Endothelial cell of umbilical vein (primary cell): ENCODE data around the gene MCTP1. TPM values are rescaled to one million over a fixed set of nuclear protein-coding genes. Genes with fewer than 3 reads are reported as not detected.

Experiments
- BruUV-seq: library from RNA; stranded (reverse); fragments of 400-500 nt; replicated peaks from 2 replicates; lab custom pipeline; 2021; lab: Mats Ljungman, UMichigan
- CTCF ChIA-PET: fragments of 300-600, 350-600 bp; sonication (Branson Sonifier 250); formaldehyde crosslinking; loops from one replicate; lab custom pipeline; 2021; ENCODE audit warnings: antibody characterized with exemption, inconsistent platforms; lab: Charles Lee
- POLR2A ChIA-PET: fragments of 300-600, 350-600 bp; sonication (Branson Sonifier 250); formaldehyde crosslinking; loops from one replicate; lab custom pipeline; 2021; ENCODE audit warnings: antibody characterized with exemption, inconsistent platforms; lab: Charles Lee
- DNase-seq: peaks from one replicate; pipeline ENCODE4 v3.0.0-alpha.2; 2011; ENCODE audit warnings: low read depth, low spot score
- FAIRE-seq: peaks from 2 replicates; lab custom pipeline; 2011; peaks lifted over from hg19 to GRCh38; lab: Jason Lieb, UNC
- H2AFZ ChIP-seq: 2 replicates; pipeline ENCODE4 v1.6.0; 2012; ENCODE audit warnings: low read depth, low read length, control low read depth, inconsistent platforms
- H3K27ac ChIP-seq: 2 replicates; pipeline ENCODE4 v1.5.1; 2011; ENCODE audit warnings: low read depth, mild to moderate bottlenecking, control low read depth, low read length, moderate library complexity; ENCODE audit not compliant: insufficient read depth
- H3K27me3 ChIP-seq, 2 experiments: 2 replicates each; pipeline versions ENCODE4 v1.6.0 to v1.6.1; 2011; ENCODE audit warnings: low read length in 2 of 2, mixed read lengths in 1 of 2; ENCODE audit not compliant: control insufficient read depth in 2 of 2, insufficient read depth in 2 of 2
- H3K36me3 ChIP-seq, 2 experiments: 2 replicates in 1 of 2; 3 replicates in 1 of 2; pipeline ENCODE4 v1.5.1; 2011; ENCODE audit warnings: low read length in 2 of 2, mild to moderate bottlenecking in 1 of 2, moderate library complexity in 1 of 2; ENCODE audit not compliant: control insufficient read depth in 2 of 2, insufficient read depth in 2 of 2; ENCODE audit errors: extremely low read depth in 1 of 2
- H3K4me1 ChIP-seq: 3 replicates; pipeline ENCODE4 v1.5.1; 2011; ENCODE audit warnings: mild to moderate bottlenecking, low read length; ENCODE audit not compliant: control insufficient read depth, insufficient read depth; ENCODE audit errors: extremely low read depth
- H3K4me2 ChIP-seq: 2 replicates; pipeline ENCODE4 v1.6.1; 2011; ENCODE audit warnings: low read length, control low read depth, mixed read lengths; ENCODE audit not compliant: insufficient read depth
- H3K4me3 ChIP-seq, 3 experiments: fragments of 200-600 bp in 1 of 3; sonication (generic), shearing (Covaris generic) in 1 of 3; replicated peaks in 1 of 3; 2 replicates each; pipeline ENCODE4 v1.5.1; 2011 to 2016; ENCODE audit warnings: control low read depth in 3 of 3, low read length in 3 of 3, mild to moderate bottlenecking in 2 of 3, inconsistent platforms in 1 of 3, low read depth in 1 of 3, moderate library complexity in 1 of 3; ENCODE audit not compliant: insufficient read depth in 1 of 3
- H3K79me2 ChIP-seq: 2 replicates; pipeline ENCODE4 v1.6.0; 2012; ENCODE audit warnings: low read length, inconsistent platforms; ENCODE audit not compliant: control insufficient read depth, insufficient read depth
- H3K9ac ChIP-seq: replicated peaks from 2 replicates; pipeline ENCODE3; 2011; ENCODE audit warnings: low read length, control low read depth; ENCODE audit not compliant: insufficient read depth; ENCODE audit errors: extremely low read depth
- H3K9me1 ChIP-seq: replicated peaks from 3 replicates; pipeline ENCODE4 v1.6.0; 2011; ENCODE audit warnings: mild to moderate bottlenecking, low read length; ENCODE audit not compliant: control insufficient read depth, insufficient read depth; ENCODE audit errors: extremely low read depth
- H3K9me3 ChIP-seq: replicated peaks from 2 replicates; pipeline ENCODE4 v1.5.1; 2012; ENCODE audit warnings: low read length, inconsistent platforms; ENCODE audit not compliant: control insufficient read depth, insufficient read depth
- H4K20me1 ChIP-seq: replicated peaks from 2 replicates; pipeline ENCODE3; 2011; ENCODE audit warnings: mild to moderate bottlenecking, low read length; ENCODE audit not compliant: control insufficient read depth, insufficient read depth; ENCODE audit errors: extremely low read depth
- EZH2 ChIP-seq: IDR thresholded peaks from 2 replicates; pipeline ENCODE4 v1.6.1; 2012; ENCODE audit warnings: borderline replicate concordance, low read depth, mild to moderate bottlenecking, moderate library complexity, low read length, inconsistent platforms; ENCODE audit not compliant: severe bottlenecking
- FOS ChIP-seq: IDR thresholded peaks from 2 replicates; pipeline ENCODE4 v1.6.1; 2011; ENCODE audit warnings: mild to moderate bottlenecking, low read length, moderate library complexity, borderline replicate concordance; ENCODE audit not compliant: insufficient read depth
- GATA2 ChIP-seq: IDR thresholded peaks from 2 replicates; pipeline ENCODE4 v1.7.0; 2011; ENCODE audit warnings: low read depth, mild to moderate bottlenecking, moderate library complexity, mixed read lengths, low read length; ENCODE audit not compliant: insufficient read length, insufficient read depth
- JUN ChIP-seq: IDR thresholded peaks from 2 replicates; pipeline ENCODE4 v1.6.1; 2011; ENCODE audit warnings: borderline replicate concordance, low read depth; ENCODE audit not compliant: insufficient read length, insufficient read depth
- MYC ChIP-seq: IDR thresholded peaks from one replicate; pipeline ENCODE4 v1.6.1; 2011; ENCODE audit warnings: mild to moderate bottlenecking, low read depth, low read length
- POLR2A ChIP-seq: IDR thresholded peaks from 2 replicates; pipeline ENCODE4 v1.6.1; 2012; ENCODE audit warnings: low read depth, mild to moderate bottlenecking, control low read depth, low read length
- dilution Hi-C: fragments of 300-500 bp; cut with MboI; formaldehyde crosslinking; loops from one replicate; pipeline ENCODE4 v1.15.0; 2019; ENCODE audit warnings: low sequenced_read_pairs; ENCODE audit not compliant: extremely low pct_ligation_motif_present
- intact Hi-C: fragments of 100-400 bp; cut with micrococcal nuclease; formaldehyde crosslinking; loops from one replicate; pipeline ENCODE4 v1.10.0; 2022
- polyA plus RNA-seq, 4 experiments: library from polyadenylated mRNA; depleted of rRNA in 3 of 4; stranded (reverse) in 3 of 4; unstranded in 1 of 4; fragments of >200 nt; gene quantifications; 2 replicates each; pipeline versions ENCODE4 v1.2.1 to v1.2.3, GENCODE V29; 2011 to 2012; ENCODE audit warnings: missing spikeins in 1 of 4
- total RNA-seq: library from RNA; stranded (reverse); gene quantifications from 2 replicates; pipeline ENCODE4 v1.2.3, GENCODE V29; 2021
- TF ChIP-seq, protein P1 (sequence below), 2 donors: IDR thresholded peaks; 1 replicate in 1 of 2; 2 replicates in 1 of 2; pipeline ENCODE4 v1.5.1; 2011; ENCODE audit warnings: low read length in 2 of 2, mild to moderate bottlenecking in 2 of 2, moderate library complexity in 2 of 2, control low read depth in 1 of 2, inconsistent platforms in 1 of 2, low read depth in 1 of 2; ENCODE audit not compliant: insufficient read depth in 1 of 2; ENCODE audit errors: extremely low read depth in 1 of 2
- TF ChIP-seq, protein P2 (sequence below): IDR thresholded peaks from 2 replicates; pipeline ENCODE4 v1.6.1; 2011; ENCODE audit not compliant: insufficient read depth, insufficient read length

Gene MCTP1
- total and polyA plus RNA-seq, 2 donors (not counting 3 experiments of a cell fraction or from before 2014, with no cell fraction given), result 79.3 to 203 TPM

- H3K79me2 ChIP-seq, result no peaks in the 10 kb centered on the region
- no peak for DNase-seq
- BruUV-seq, result no TSS peak
- intact Hi-C loops, result no loop called here
- ChIA-PET CTCF (no interaction called here), POLR2A (no interaction called here)
- FAIRE-seq, result no peak
- no peaks in the 10 kb centered on the region for H3K9me3 ChIP-seq
- H3K9me1 ChIP-seq, result no peaks in the 10 kb centered on the region
- dilution Hi-C loops, result no loop called here
- H3K9ac ChIP-seq, result no peak overlapping the region
- H3K36me3 ChIP-seq, result no peaks in the 10 kb centered on the region
- no peaks in the 10 kb centered on the region for H4K20me1 ChIP-seq
- TF ChIP-seq EZH2, result no peak
- TF ChIP-seq, protein P1, sequence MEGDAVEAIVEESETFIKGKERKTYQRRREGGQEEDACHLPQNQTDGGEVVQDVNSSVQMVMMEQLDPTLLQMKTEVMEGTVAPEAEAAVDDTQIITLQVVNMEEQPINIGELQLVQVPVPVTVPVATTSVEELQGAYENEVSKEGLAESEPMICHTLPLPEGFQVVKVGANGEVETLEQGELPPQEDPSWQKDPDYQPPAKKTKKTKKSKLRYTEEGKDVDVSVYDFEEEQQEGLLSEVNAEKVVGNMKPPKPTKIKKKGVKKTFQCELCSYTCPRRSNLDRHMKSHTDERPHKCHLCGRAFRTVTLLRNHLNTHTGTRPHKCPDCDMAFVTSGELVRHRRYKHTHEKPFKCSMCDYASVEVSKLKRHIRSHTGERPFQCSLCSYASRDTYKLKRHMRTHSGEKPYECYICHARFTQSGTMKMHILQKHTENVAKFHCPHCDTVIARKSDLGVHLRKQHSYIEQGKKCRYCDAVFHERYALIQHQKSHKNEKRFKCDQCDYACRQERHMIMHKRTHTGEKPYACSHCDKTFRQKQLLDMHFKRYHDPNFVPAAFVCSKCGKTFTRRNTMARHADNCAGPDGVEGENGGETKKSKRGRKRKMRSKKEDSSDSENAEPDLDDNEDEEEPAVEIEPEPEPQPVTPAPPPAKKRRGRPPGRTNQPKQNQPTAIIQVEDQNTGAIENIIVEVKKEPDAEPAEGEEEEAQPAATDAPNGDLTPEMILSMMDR (IDR thresholded peaks at IDR 0.05; ENCODE audit: extremely low read depth in 1 of 2, insufficient read depth in 1 of 2, low read depth in 1 of 2, low read length in 2 of 2), result no peak
- no peak for TF ChIP-seq POLR2A
- no peak for TF ChIP-seq MYC
- TF ChIP-seq JUN, result no peak
- H2AFZ ChIP-seq, result no peak overlapping the region
- H3K27me3 ChIP-seq, result peaks cover 0 to 3% of the 10 kb centered on the region in 2 experiments
- H3K27ac ChIP-seq, result no peak overlapping the region
- H3K4me1 ChIP-seq, result peaks cover 14% of the 10 kb centered on the region
- H3K4me3 ChIP-seq, result no peak overlapping the region
- H3K4me2 ChIP-seq, result no peak overlapping the region
Measured at GRCh38 chr5:95134326-95134725, 150.6 kb downstream of the MCTP1 start.

- ChIA-PET CTCF (no interaction called here), POLR2A (no interaction called here)
- FAIRE-seq (no peak), DNase-seq (no peak)
- H3K9ac ChIP-seq, result no peak overlapping the region
- no peak overlapping the region for H3K4me2 ChIP-seq
- no peak overlapping the region for H3K4me3 ChIP-seq
- intact Hi-C loops, result no loop called here
- no peaks in the 10 kb centered on the region for H3K9me3 ChIP-seq
- H3K4me1 ChIP-seq, result no peaks in the 10 kb centered on the region
- H3K27me3 ChIP-seq, result peaks cover 0 to 3% of the 10 kb centered on the region in 2 experiments
- H2AFZ ChIP-seq, result no peak overlapping the region
- no peaks in the 10 kb centered on the region for H3K9me1 ChIP-seq
- no peaks in the 10 kb centered on the region for H3K79me2 ChIP-seq
- no peak overlapping the region for H3K27ac ChIP-seq
- dilution Hi-C loops, result no loop called here
- no peaks in the 10 kb centered on the region for H4K20me1 ChIP-seq
- TF ChIP-seq GATA2, result no peak
- TF ChIP-seq MYC, result no peak
- TF ChIP-seq POLR2A, result no peak
- no peak for TF ChIP-seq JUN
- no peak for TF ChIP-seq FOS
- TF ChIP-seq, protein P1 (IDR thresholded peaks at IDR 0.05; ENCODE audit: extremely low read depth in 1 of 2, insufficient read depth in 1 of 2, low read depth in 1 of 2, low read length in 2 of 2), result no peak
- TF ChIP-seq, protein P2, sequence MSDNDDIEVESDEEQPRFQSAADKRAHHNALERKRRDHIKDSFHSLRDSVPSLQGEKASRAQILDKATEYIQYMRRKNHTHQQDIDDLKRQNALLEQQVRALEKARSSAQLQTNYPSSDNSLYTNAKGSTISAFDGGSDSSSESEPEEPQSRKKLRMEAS, result no peak
- TF ChIP-seq EZH2, result no peak
- BruUV-seq, result no TSS peak
- H3K36me3 ChIP-seq, result no peaks in the 10 kb centered on the region
Measured at GRCh38 chr5:95132096-95132495, 152.8 kb downstream of the MCTP1 start.
